ENCODE results near the gene KNCN. TPM values are rescaled to one million over a fixed set of nuclear protein-coding genes. Genes with fewer than 3 reads are reported as not detected.

KNCN gene
- total and polyA plus RNA-seq, 10 of the 15 experiments (the other 5 are each of a cell fraction or from before 2014, with no cell fraction given), result not detected

DNA sequence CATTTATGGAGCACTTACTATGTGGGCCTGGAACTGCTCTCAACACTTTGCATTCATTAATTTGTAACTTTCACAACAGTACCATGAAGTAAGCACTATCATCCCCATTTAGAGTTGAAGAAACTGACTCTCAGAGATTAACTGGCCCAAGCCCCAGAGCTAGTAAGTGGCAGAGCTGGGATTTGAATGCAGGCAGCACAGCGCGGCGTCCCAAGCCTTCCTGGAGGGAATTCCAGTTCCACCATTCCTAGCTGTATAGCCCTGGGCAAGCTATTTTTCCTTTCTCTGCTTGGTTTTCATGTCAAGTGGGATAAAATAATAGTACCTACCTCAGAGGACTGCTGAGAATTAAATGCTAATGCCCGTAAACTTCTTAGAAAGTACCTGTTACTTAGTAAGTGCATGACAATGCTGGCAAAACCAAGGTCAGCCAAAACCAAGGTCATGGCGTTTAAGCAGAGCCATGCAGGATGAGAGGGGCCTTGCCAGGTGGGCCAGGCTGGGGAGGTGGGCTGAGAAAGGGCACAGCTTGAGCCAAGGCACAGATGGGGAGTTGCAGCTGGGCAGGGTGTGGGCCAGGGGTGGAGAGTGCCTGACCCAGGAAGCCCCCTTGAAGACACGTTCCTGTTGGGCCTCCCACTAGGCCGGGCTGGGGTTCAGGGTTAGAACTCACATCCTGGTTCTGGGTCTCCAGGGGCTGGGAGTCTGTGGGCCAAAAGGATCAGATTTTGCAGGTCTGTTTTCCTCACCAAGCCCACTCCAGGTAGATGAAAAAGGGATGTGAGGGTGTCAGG lies 4.6 kb upstream of the KNCN start:
- WGBS (ENCODE audit: insufficient coverage, insufficient replicate concordance, low lambda C conversion rate, missing lambda C conversion rate), result 78% methylated on average over 7 of the region's 7 CpGs

More for the DNA sequence above, 4.6 kb upstream of the KNCN start:
- Histone ChIP-seq H3K9ac (ENCODE audit: control insufficient read depth, insufficient read depth, low read length) (no peak overlapping the region), H3K79me2 (ENCODE audit: control insufficient read depth, insufficient read depth, low read length) (no peaks in the 10 kb centered on the region), H3K4me2 (ENCODE audit: control insufficient read depth, insufficient read depth) (no peak overlapping the region), H4K20me1 (ENCODE audit: control insufficient read depth, insufficient read depth) (no peaks in the 10 kb centered on the region), H3K9me3 (replicated peaks; ENCODE audit: control insufficient read depth, insufficient read depth, low read length) (no peaks in the 10 kb centered on the region), H2AFZ (ENCODE audit: control insufficient read depth, low read depth, low read length) (no peak overlapping the region), H3K4me3 (no peak overlapping the region), H3K27me3 (replicated peaks in 1 of 2; ENCODE audit: control insufficient read depth in 2 of 2, insufficient read depth in 2 of 2, low read length in 1 of 2) (peaks cover 0 to 1% of the 10 kb centered on the region in 2 experiments; a peak in 1 of 4 replicates), H3K27ac (ENCODE audit: control insufficient read depth, insufficient read depth) (no peak overlapping the region), H3K36me3 (ENCODE audit: control insufficient read depth in 2 of 2, insufficient read depth in 2 of 2, low read length in 1 of 2) (peaks cover 0 to 2% of the 10 kb centered on the region in 2 experiments; a peak in 2 of 4 replicates), H3K4me1 (ENCODE audit: control insufficient read depth, insufficient read depth, low read length) (no peaks in the 10 kb centered on the region)
- intact Hi-C loops (cut with micrococcal nuclease; ENCODE audit: unreplicated experiment), result no loop called here
- TF ChIP-seq MTA2 (IDR thresholded peaks at IDR 0.05; ENCODE audit: low read depth) (no peak), SMAD5 (IDR thresholded peaks at IDR 0.05; ENCODE audit: low read depth) (no peak), LARP7 (IDR thresholded peaks at IDR 0.05) (no peak), SMARCA5 (IDR thresholded peaks at IDR 0.05) (no peak), GATAD2B (conservative IDR thresholded peaks at IDR 0.05; ENCODE audit: low read depth) (no peak), FOXK2 (IDR thresholded peaks at IDR 0.05) (no peak), SREBF1 (IDR thresholded peaks at IDR 0.05; ENCODE audit: low read length) (no peak), MYC (IDR thresholded peaks at IDR 0.05; ENCODE audit: insufficient read depth, insufficient read length, insufficient replicate concordance, low read length, severe bottlenecking) (no peak)
- TF ChIP-seq, protein P1, sequence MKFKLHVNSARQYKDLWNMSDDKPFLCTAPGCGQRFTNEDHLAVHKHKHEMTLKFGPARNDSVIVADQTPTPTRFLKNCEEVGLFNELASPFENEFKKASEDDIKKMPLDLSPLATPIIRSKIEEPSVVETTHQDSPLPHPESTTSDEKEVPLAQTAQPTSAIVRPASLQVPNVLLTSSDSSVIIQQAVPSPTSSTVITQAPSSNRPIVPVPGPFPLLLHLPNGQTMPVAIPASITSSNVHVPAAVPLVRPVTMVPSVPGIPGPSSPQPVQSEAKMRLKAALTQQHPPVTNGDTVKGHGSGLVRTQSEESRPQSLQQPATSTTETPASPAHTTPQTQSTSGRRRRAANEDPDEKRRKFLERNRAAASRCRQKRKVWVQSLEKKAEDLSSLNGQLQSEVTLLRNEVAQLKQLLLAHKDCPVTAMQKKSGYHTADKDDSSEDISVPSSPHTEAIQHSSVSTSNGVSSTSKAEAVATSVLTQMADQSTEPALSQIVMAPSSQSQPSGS (IDR thresholded peaks at IDR 0.05; ENCODE audit: low read length), result no peak
- TF ChIP-seq, protein P2, sequence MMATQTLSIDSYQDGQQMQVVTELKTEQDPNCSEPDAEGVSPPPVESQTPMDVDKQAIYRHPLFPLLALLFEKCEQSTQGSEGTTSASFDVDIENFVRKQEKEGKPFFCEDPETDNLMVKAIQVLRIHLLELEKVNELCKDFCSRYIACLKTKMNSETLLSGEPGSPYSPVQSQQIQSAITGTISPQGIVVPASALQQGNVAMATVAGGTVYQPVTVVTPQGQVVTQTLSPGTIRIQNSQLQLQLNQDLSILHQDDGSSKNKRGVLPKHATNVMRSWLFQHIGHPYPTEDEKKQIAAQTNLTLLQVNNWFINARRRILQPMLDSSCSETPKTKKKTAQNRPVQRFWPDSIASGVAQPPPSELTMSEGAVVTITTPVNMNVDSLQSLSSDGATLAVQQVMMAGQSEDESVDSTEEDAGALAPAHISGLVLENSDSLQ (IDR thresholded peaks at IDR 0.05), result no peak
- TF ChIP-seq, protein P3, sequence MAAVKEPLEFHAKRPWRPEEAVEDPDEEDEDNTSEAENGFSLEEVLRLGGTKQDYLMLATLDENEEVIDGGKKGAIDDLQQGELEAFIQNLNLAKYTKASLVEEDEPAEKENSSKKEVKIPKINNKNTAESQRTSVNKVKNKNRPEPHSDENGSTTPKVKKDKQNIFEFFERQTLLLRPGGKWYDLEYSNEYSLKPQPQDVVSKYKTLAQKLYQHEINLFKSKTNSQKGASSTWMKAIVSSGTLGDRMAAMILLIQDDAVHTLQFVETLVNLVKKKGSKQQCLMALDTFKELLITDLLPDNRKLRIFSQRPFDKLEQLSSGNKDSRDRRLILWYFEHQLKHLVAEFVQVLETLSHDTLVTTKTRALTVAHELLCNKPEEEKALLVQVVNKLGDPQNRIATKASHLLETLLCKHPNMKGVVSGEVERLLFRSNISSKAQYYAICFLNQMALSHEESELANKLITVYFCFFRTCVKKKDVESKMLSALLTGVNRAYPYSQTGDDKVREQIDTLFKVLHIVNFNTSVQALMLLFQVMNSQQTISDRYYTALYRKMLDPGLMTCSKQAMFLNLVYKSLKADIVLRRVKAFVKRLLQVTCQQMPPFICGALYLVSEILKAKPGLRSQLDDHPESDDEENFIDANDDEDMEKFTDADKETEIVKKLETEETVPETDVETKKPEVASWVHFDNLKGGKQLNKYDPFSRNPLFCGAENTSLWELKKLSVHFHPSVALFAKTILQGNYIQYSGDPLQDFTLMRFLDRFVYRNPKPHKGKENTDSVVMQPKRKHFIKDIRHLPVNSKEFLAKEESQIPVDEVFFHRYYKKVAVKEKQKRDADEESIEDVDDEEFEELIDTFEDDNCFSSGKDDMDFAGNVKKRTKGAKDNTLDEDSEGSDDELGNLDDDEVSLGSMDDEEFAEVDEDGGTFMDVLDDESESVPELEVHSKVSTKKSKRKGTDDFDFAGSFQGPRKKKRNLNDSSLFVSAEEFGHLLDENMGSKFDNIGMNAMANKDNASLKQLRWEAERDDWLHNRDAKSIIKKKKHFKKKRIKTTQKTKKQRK (IDR thresholded peaks at IDR 0.05; ENCODE audit: low read depth, low read length), result no peak
- TF ChIP-seq, protein P4, sequence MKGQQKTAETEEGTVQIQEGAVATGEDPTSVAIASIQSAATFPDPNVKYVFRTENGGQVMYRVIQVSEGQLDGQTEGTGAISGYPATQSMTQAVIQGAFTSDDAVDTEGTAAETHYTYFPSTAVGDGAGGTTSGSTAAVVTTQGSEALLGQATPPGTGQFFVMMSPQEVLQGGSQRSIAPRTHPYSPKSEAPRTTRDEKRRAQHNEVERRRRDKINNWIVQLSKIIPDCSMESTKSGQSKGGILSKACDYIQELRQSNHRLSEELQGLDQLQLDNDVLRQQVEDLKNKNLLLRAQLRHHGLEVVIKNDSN (IDR thresholded peaks at IDR 0.05; ENCODE audit: borderline replicate concordance, extremely low read length, insufficient read depth, low read depth, low read length), result no peak
- CTCF ChIA-PET, result interaction anchor here (1.1 to 1.5 kb wide), 3 partner anchors 18 to 169 kb away, joined by 3 to 4 read pairs (median 3); no protein-coding TSS in a partner anchor
- FAIRE-seq (no peak), DNase-seq (ENCODE audit: low read depth, low spot score) (no peak), ATAC-seq (no peak)
- in situ Hi-C loops (cut with MboI), result no loop called here
- RAD21 ChIA-PET (ENCODE audit: unreplicated experiment), result interaction anchor here (0.8 kb wide), 1 partner anchor 169 kb away, joined by 3 read pairs; no protein-coding TSS in a partner anchor
- no TSS peak for BruUV-seq (replicated peaks)
- SMC1A ChIA-PET (ENCODE audit: uncharacterized antibody, unreplicated experiment), result no interaction called here
- POLR2A ChIA-PET, result no interaction called here
